ENCODE results near the gene MAMDC2. TPM values are rescaled to one million over a fixed set of nuclear protein-coding genes. Genes with fewer than 3 reads are reported as not detected.

Gene MAMDC2
- total RNA-seq, 1 donor from 2014 or later = 28.7 TPM

DNA sequence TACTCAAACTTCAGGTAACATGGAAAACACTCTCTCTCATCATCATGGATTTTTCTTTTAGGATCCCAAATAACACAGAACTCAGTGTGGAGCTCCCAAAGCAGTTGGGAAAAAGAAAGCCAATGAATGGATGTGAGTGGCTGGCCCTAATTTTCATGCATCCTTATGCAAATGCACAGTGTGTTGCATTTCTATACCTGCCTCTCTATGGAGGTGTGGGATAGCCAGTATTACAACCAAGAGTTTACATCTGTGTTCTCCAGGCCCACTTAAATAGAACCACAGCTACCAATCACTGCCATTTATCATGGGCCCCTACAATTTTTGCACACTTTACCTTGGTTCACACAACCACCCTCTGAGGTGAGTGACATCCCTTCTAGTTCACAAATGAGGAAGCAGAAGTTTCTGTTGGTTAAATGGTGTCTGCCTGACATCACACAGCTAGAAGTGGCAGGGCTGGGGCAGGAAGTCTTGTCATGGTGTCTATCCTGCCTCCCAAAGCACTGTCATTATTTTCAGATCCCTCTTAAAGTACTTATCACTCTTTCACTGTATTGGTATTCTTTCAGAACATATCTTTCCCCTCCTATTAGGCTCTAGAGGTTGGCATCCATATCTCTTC is 17.3 kb downstream of the MAMDC2 start:
- no peak overlapping the region for H3K27ac ChIP-seq
- Mint-ChIP-seq H3K9me3 (peaks cover 2% of the 10 kb centered on the region), H3K27me3 (ENCODE audit: insufficient read depth, low read depth) (no peaks in the 10 kb centered on the region), H3K27ac (no peak overlapping the region), H3K4me1 (no peaks in the 10 kb centered on the region), H3K36me3 (no peaks in the 10 kb centered on the region), H3K4me3 (no peak overlapping the region)
- no peak for DNase-seq (ENCODE audit: low spot score)
- no peaks in the 10 kb centered on the region for H3K79me2 ChIP-seq (ENCODE audit: low read depth)
- no peaks in the 10 kb centered on the region for H4K20me1 ChIP-seq (ENCODE audit: low read depth)
- no peaks in the 10 kb centered on the region for H3K9me3 ChIP-seq (ENCODE audit: low read depth)
- H3F3A ChIP-seq (ENCODE audit: low read depth) = no peaks in the 10 kb centered on the region
- H3K4me1 ChIP-seq = no peaks in the 10 kb centered on the region
- no peak overlapping the region for H3K4me3 ChIP-seq
- no peak overlapping the region for H3K4me2 ChIP-seq
- no peak for TF ChIP-seq EZH2 (IDR thresholded peaks at IDR 0.05)
- TF ChIP-seq, protein P1, sequence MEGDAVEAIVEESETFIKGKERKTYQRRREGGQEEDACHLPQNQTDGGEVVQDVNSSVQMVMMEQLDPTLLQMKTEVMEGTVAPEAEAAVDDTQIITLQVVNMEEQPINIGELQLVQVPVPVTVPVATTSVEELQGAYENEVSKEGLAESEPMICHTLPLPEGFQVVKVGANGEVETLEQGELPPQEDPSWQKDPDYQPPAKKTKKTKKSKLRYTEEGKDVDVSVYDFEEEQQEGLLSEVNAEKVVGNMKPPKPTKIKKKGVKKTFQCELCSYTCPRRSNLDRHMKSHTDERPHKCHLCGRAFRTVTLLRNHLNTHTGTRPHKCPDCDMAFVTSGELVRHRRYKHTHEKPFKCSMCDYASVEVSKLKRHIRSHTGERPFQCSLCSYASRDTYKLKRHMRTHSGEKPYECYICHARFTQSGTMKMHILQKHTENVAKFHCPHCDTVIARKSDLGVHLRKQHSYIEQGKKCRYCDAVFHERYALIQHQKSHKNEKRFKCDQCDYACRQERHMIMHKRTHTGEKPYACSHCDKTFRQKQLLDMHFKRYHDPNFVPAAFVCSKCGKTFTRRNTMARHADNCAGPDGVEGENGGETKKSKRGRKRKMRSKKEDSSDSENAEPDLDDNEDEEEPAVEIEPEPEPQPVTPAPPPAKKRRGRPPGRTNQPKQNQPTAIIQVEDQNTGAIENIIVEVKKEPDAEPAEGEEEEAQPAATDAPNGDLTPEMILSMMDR (IDR thresholded peaks at IDR 0.05) = no peak
- TF ChIP-seq EZH2phosphoT487 (IDR thresholded peaks at IDR 0.05) = no peak
- H3K9ac ChIP-seq = no peak overlapping the region
- no peaks in the 10 kb centered on the region for H3K27me3 ChIP-seq
- H3K36me3 ChIP-seq = no peaks in the 10 kb centered on the region
- no peak overlapping the region for H2AFZ ChIP-seq (replicated peaks)

DNA sequence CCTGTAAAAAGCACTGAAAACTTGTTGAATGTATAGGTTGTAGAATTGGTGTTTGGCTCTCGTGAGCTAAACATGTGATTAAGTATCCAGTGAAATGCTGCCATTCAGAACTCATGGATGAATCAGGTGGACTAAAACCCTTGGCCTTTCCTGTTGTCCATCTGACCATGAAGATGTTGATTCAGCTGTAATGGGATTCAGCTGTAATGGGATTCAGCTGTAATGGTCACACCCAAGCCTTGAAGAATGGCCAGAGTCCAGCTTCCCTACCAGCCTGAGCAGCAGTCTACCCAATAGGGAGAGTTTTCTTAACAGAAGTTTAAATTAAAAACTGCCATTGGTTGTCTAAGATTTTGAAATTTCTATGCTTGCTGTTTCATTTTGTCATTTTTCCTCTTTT is 18.1 kb downstream of the MAMDC2 start:
- no peaks in the 10 kb centered on the region for H3K4me1 Mint-ChIP-seq
- TF ChIP-seq EZH2 (IDR thresholded peaks at IDR 0.05) = no peak
- TF ChIP-seq, protein P1 (IDR thresholded peaks at IDR 0.05) = no peak
- TF ChIP-seq EZH2phosphoT487 (IDR thresholded peaks at IDR 0.05) = no peak
- H3K9me3 Mint-ChIP-seq = no peaks in the 10 kb centered on the region
- H3K4me2 ChIP-seq = no peak overlapping the region
- no peaks in the 10 kb centered on the region for H3K4me1 ChIP-seq
- H3K36me3 ChIP-seq = no peaks in the 10 kb centered on the region
- H3K27me3 Mint-ChIP-seq (ENCODE audit: insufficient read depth, low read depth) = no peaks in the 10 kb centered on the region
- no peaks in the 10 kb centered on the region for H3K36me3 Mint-ChIP-seq
- no peak overlapping the region for H2AFZ ChIP-seq (replicated peaks)
- H4K20me1 ChIP-seq (ENCODE audit: low read depth) = no peaks in the 10 kb centered on the region
- no peaks in the 10 kb centered on the region for H3K27me3 ChIP-seq
- no peak overlapping the region for H3K27ac ChIP-seq
- no peak overlapping the region for H3K4me3 Mint-ChIP-seq
- no peaks in the 10 kb centered on the region for H3K79me2 ChIP-seq (ENCODE audit: low read depth)
- no peak for DNase-seq (ENCODE audit: low spot score)
- H3K27ac Mint-ChIP-seq = no peak overlapping the region
- no peak overlapping the region for H3K4me3 ChIP-seq
- no peaks in the 10 kb centered on the region for H3K9me3 ChIP-seq (ENCODE audit: low read depth)
- no peak overlapping the region for H3K9ac ChIP-seq
- H3F3A ChIP-seq (ENCODE audit: low read depth) = no peaks in the 10 kb centered on the region

DNA sequence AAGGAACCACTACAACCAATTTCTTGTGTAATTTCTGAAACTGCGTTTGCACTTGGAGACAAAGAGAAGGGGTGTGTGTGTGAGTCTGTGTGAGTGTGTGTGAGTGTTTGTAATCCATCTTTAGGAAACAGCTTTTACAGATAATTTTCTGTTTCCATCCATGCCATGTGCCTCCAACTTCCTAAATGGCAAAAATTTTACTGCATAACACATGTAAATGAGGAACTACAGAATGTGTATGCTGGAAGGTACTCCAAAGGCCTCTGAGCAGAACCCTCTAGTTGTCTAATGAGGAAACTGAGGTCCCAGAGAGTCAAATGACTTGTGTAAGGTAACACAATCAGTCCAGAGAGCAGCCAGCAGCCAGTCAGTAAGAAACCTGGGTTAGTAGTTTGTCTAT is 20.8 kb downstream of the MAMDC2 start:
- no peaks in the 10 kb centered on the region for H3K27me3 Mint-ChIP-seq (ENCODE audit: insufficient read depth, low read depth)
- Histone ChIP-seq H3K9ac (no peak overlapping the region), H3K4me3 (no peak overlapping the region), H3K4me1 (no peaks in the 10 kb centered on the region), H3K9me3 (ENCODE audit: low read depth) (no peaks in the 10 kb centered on the region), H2AFZ (replicated peaks) (no peak overlapping the region), H3K36me3 (no peaks in the 10 kb centered on the region), H3F3A (ENCODE audit: low read depth) (no peaks in the 10 kb centered on the region), H3K27ac (no peak overlapping the region), H3K27me3 (no peaks in the 10 kb centered on the region), H4K20me1 (ENCODE audit: low read depth) (no peaks in the 10 kb centered on the region), H3K79me2 (ENCODE audit: low read depth) (no peaks in the 10 kb centered on the region), H3K4me2 (no peak overlapping the region)
- no peaks in the 10 kb centered on the region for H3K36me3 Mint-ChIP-seq
- H3K4me3 Mint-ChIP-seq = no peak overlapping the region
- no peak for DNase-seq (ENCODE audit: low spot score)
- H3K4me1 Mint-ChIP-seq = no peaks in the 10 kb centered on the region
- H3K27ac Mint-ChIP-seq = no peak overlapping the region
- TF ChIP-seq EZH2 (IDR thresholded peaks at IDR 0.05) (no peak), EZH2phosphoT487 (IDR thresholded peaks at IDR 0.05) (no peak)
- TF ChIP-seq, protein P1 (IDR thresholded peaks at IDR 0.05) = no peak
- no peaks in the 10 kb centered on the region for H3K9me3 Mint-ChIP-seq
